Measurements from ENCODE around the gene EGFLAM. TPM values are rescaled to one million over a fixed set of nuclear protein-coding genes. Genes with fewer than 3 reads are reported as not detected.

EGFLAM gene
- total RNA-seq, 6 experiments from 2014 or later = 1.1 to 7.2 (median 6.0) TPM

GRCh38 chr5:38305148-38305547 is 46.8 kb downstream of the EGFLAM start:
- Mint-ChIP-seq H3K9me3 (peaks cover 24% of the 10 kb centered on the region), H3K4me1 (ENCODE audit: low read depth) (no peaks in the 10 kb centered on the region), H3K4me3 (no peak overlapping the region), H3K27me3 (ENCODE audit: insufficient read depth) (peaks cover 1% of the 10 kb centered on the region; the same call in 1 of the 2 replicates), H3K27ac (no peak overlapping the region), H3K36me3 (ENCODE audit: low read depth) (peaks cover 11% of the 10 kb centered on the region)
- no peak for DNase-seq
- no peak for TF ChIP-seq CTCF (IDR thresholded peaks at IDR 0.05)

- H3K36me3 Mint-ChIP-seq (ENCODE audit: low read depth) = peaks cover 11% of the 10 kb centered on the region
- no peak overlapping the region for H3K27ac Mint-ChIP-seq
- no peak for DNase-seq
- no peak overlapping the region for H3K4me3 Mint-ChIP-seq
- no peak for TF ChIP-seq CTCF (IDR thresholded peaks at IDR 0.05)
- H3K4me1 Mint-ChIP-seq (ENCODE audit: low read depth) = no peaks in the 10 kb centered on the region
- H3K9me3 Mint-ChIP-seq = peaks cover 24% of the 10 kb centered on the region
- H3K27me3 Mint-ChIP-seq (ENCODE audit: insufficient read depth) = peaks cover 3% of the 10 kb centered on the region; the same call in 1 of the 2 replicates
These were observed 49.5 kb downstream of the EGFLAM start for GRCh38 chr5:38307845-38308244.

GRCh38 chr5:38316544-38317224 is 58.3 kb downstream of the EGFLAM start:
- TF ChIP-seq CTCF (IDR thresholded peaks at IDR 0.05) = no peak
- Mint-ChIP-seq H3K4me1 (ENCODE audit: low read depth) (no peaks in the 10 kb centered on the region), H3K9me3 (no peaks in the 10 kb centered on the region), H3K4me3 (no peak overlapping the region), H3K27me3 (ENCODE audit: insufficient read depth) (peaks cover 6% of the 10 kb centered on the region), H3K27ac (no peak overlapping the region), H3K36me3 (ENCODE audit: low read depth) (no peaks in the 10 kb centered on the region)
- DNase-seq = peak; percentile 46

- H3K27me3 Mint-ChIP-seq (ENCODE audit: insufficient read depth) = peaks cover 5% of the 10 kb centered on the region
- H3K4me3 Mint-ChIP-seq = no peak overlapping the region
- DNase-seq = no peak
- no peak overlapping the region for H3K27ac Mint-ChIP-seq
- H3K36me3 Mint-ChIP-seq (ENCODE audit: low read depth) = no peaks in the 10 kb centered on the region
- TF ChIP-seq CTCF (IDR thresholded peaks at IDR 0.05) = no peak
- H3K9me3 Mint-ChIP-seq = no peaks in the 10 kb centered on the region
- H3K4me1 Mint-ChIP-seq (ENCODE audit: low read depth) = no peaks in the 10 kb centered on the region
These were observed 59.5 kb downstream of the EGFLAM start for GRCh38 chr5:38317868-38318267.

- Mint-ChIP-seq H3K27ac (no peak overlapping the region), H3K36me3 (ENCODE audit: low read depth) (no peaks in the 10 kb centered on the region), H3K9me3 (no peaks in the 10 kb centered on the region), H3K4me1 (ENCODE audit: low read depth) (peaks cover 8% of the 10 kb centered on the region), H3K4me3 (no peak overlapping the region), H3K27me3 (ENCODE audit: insufficient read depth) (peaks cover 4% of the 10 kb centered on the region)
- DNase-seq = no peak
- no peak for TF ChIP-seq CTCF (IDR thresholded peaks at IDR 0.05)
These were observed 61.1 kb downstream of the EGFLAM start for GRCh38 chr5:38319491-38319890.
